ENCODE results near the gene HPN. TPM values are rescaled to one million over a fixed set of nuclear protein-coding genes. Genes with fewer than 3 reads are reported as not detected.

Gene HPN
- total RNA-seq, 1 donor from 2014 or later = 36.4 TPM

DNA sequence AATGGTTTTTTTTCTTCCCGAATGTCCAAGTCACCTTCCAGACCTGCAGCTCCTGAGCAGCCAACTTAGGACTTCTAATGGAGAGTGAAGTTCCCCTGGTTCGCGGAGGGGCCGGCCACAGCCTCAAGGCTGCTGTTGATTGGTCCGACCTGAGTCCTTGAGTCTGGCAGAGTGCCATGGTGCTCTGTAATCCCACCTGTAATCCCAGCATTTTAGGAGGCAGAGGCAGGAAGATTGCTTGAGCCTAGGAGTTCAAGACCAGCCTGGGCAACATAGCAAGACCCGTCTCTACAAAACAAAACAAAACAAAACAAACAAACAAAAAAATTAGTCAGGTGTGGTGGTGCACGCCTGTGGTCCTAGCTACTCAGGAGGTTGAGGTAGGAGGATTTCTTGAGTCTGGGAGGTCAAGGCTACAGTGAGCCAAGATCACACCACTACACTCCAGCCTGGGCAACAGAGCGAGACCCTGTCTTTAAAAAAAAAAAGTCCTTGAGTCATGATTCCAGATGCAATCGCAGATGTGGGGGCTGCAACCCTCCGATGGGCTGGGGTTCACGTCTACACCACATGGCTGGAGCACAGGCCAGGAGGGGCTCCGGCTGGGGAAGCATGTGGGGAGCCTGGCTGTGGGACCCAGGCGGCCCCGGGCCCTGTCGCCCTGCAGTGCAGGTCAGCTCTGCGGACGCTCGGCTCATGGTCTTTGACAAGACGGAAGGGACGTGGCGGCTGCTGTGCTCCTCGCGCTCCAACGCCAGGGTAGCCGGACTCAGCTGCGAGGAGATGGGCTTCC is 17.7 kb downstream of the HPN start:
- no peak overlapping the region for H3K27ac ChIP-seq
- no peaks in the 10 kb centered on the region for H3K9me3 ChIP-seq
- no peaks in the 10 kb centered on the region for H3K36me3 ChIP-seq
- H3K27me3 ChIP-seq = no peaks in the 10 kb centered on the region
- no peaks in the 10 kb centered on the region for H3K4me1 ChIP-seq
- DNase-seq (no peak), ATAC-seq (no peak)
- H3K4me3 ChIP-seq = no peak overlapping the region
- TF ChIP-seq, protein P1, sequence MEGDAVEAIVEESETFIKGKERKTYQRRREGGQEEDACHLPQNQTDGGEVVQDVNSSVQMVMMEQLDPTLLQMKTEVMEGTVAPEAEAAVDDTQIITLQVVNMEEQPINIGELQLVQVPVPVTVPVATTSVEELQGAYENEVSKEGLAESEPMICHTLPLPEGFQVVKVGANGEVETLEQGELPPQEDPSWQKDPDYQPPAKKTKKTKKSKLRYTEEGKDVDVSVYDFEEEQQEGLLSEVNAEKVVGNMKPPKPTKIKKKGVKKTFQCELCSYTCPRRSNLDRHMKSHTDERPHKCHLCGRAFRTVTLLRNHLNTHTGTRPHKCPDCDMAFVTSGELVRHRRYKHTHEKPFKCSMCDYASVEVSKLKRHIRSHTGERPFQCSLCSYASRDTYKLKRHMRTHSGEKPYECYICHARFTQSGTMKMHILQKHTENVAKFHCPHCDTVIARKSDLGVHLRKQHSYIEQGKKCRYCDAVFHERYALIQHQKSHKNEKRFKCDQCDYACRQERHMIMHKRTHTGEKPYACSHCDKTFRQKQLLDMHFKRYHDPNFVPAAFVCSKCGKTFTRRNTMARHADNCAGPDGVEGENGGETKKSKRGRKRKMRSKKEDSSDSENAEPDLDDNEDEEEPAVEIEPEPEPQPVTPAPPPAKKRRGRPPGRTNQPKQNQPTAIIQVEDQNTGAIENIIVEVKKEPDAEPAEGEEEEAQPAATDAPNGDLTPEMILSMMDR (IDR thresholded peaks at IDR 0.05) = no peak
- intact Hi-C loops (cut with DNase I) = no loop called here

DNA sequence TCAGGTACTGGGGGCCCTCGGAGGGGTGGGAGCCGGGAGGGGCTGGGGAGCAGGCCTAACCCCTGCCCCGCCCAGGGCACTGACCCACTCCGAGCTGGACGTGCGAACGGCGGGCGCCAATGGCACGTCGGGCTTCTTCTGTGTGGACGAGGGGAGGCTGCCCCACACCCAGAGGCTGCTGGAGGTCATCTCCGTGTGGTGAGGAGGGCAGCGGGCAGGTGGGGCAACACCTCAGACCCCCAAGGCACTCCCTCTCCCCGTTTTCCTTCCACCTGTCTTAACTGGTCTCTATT is 18.2 kb downstream of the HPN start:
- ATAC-seq = peak; percentile 19
- Histone ChIP-seq H3K9me3 (no peaks in the 10 kb centered on the region), H3K27me3 (no peaks in the 10 kb centered on the region), H3K27ac (no peak overlapping the region), H3K4me1 (no peaks in the 10 kb centered on the region), H3K4me3 (no peak overlapping the region), H3K36me3 (no peaks in the 10 kb centered on the region)
- TF ChIP-seq, protein P1 (IDR thresholded peaks at IDR 0.05) = no peak
- intact Hi-C loops (cut with DNase I) = no loop called here
- DNase-seq = no peak

DNA sequence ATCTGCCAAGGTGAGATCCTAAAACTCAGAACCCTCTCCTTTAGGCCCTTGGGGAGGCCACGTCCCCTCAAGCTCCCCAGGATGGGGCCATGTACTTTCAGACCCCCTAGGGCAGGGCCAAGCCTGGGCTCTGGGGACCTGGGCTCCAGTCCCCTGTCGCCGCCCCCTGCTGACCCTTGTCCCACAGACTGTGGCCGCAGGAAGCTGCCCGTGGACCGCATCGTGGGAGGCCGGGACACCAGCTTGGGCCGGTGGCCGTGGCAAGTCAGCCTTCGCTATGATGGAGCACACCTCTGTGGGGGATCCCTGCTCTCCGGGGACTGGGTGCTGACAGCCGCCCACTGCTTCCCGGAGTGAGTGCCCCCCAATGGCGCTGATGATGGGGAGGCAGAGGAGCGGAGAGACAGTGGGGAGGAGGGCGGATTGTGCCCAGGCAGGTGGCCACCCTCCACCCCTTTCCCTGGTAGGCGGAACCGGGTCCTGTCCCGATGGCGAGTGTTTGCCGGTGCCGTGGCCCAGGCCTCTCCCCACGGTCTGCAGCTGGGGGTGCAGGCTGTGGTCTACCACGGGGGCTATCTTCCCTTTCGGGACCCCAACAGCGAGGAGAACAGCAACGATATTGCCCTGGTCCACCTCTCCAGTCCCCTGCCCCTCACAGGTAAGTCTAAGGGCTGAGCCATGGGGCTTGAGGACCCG is 18.8 kb downstream of the HPN start:
- H3K9me3 ChIP-seq = no peaks in the 10 kb centered on the region
- H3K27ac ChIP-seq = no peak overlapping the region
- DNase-seq = no peak

DNA sequence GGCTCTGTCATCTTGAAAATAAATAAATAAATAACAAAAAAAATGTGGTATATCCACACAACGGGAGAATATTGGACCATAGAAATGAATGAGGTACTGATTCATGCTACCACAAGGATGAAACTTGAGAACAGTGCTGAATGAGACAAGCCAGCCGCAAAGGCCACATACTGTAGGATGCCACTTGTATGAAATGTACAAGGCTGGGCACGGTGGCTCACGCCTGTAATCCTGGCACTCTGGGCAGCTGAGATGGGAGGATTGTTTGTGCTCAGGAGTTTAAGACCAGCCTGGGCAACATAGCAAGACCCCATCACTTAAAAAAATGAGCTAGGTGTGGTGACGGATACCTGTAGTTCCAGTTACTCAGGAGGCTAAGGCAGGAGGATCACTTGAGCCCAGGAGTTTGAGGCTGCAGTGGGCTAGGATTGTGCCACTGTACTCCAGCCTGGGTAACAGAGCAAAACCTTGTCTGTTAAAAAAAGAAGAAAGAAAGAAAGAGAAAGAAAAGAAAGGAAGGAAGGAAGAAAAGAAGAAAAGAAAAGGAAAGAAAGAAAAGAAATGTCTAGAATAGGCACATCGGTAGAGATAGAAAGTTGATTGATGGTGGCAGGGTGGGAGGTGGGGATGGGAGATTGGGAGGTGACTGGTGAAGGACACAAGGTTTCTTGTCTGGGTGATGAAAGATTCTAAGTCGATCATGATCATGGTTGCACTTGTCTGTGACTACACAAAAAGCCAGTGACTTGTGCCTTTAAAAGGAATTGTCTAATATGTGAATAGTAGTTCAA is 20.3 kb downstream of the HPN start:
- no peak overlapping the region for H3K4me3 ChIP-seq
- TF ChIP-seq, protein P1 (IDR thresholded peaks at IDR 0.05) = no peak
- H3K27me3 ChIP-seq = no peaks in the 10 kb centered on the region
- no peaks in the 10 kb centered on the region for H3K36me3 ChIP-seq
- no peaks in the 10 kb centered on the region for H3K4me1 ChIP-seq
- ATAC-seq (no peak), DNase-seq (no peak)
- H3K27ac ChIP-seq = no peak overlapping the region
- H3K9me3 ChIP-seq = no peaks in the 10 kb centered on the region
- intact Hi-C loops (cut with DNase I) = no loop called here

More for the DNA sequence above, 18.8 kb downstream of the HPN start:
- no peaks in the 10 kb centered on the region for H3K4me1 ChIP-seq
- intact Hi-C loops (cut with DNase I) = no loop called here
- no peaks in the 10 kb centered on the region for H3K36me3 ChIP-seq
- ATAC-seq = peak; percentile 20
- H3K4me3 ChIP-seq = no peak overlapping the region
- TF ChIP-seq, protein P1 (IDR thresholded peaks at IDR 0.05) = no peak
- H3K27me3 ChIP-seq = no peaks in the 10 kb centered on the region

DNA sequence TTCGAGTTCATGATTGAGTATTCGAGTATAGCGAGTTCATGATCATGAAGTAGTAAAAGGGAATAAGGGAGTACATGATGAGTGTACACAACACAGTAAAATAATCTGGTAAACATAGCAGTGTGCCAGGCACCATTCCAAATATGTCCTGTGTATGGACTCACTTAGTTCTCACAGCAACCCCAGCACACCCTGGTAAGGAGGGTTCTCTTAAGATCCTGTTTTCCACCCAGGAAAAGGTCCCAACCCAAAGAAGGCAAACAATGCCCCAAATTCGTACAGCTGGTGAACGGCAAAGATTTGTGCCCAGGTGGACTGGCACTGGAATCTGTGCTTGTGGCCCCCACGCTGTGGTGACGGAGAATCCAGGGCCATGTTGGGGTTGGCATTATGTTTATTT is 21.4 kb downstream of the HPN start:
- TF ChIP-seq, protein P1 (IDR thresholded peaks at IDR 0.05) = no peak
- DNase-seq (no peak), ATAC-seq (no peak)
- no peaks in the 10 kb centered on the region for H3K36me3 ChIP-seq
- H3K4me1 ChIP-seq = peaks cover 4% of the 10 kb centered on the region
- no peak overlapping the region for H3K27ac ChIP-seq
- H3K9me3 ChIP-seq = no peaks in the 10 kb centered on the region
- intact Hi-C loops (cut with DNase I) = no loop called here
- H3K27me3 ChIP-seq = no peaks in the 10 kb centered on the region
- H3K4me3 ChIP-seq = no peak overlapping the region
